ENCODE measurements around the gene MAPKAPK2.
"Not testable (repeated sequence)": the region's sequence is repeated elsewhere in the genome, so short reads cannot be mapped to it uniquely, and the experiment has no call there.

The MAPKAPK2 gene

GRCh38 chr1:206772243-206772937 is 87.7 kb downstream of the MAPKAPK2 start, which contains the start of gene IL10:
Gene IL10, minus strand, starts transcription at chr1:206772494. Its CDS starts 59 bp downstream, at chr1:206772435.
- Mint-ChIP-seq H3K27ac (peak within 1 kb of the TSS; percentile 11), H3K9me3 (no peaks in the 10 kb centered on the region), H3K4me3 (peak within 1 kb of the TSS; percentile 29), H3K4me1 (ENCODE audit: low read depth) (peaks cover 63% of the 10 kb centered on the region), H3K36me3 (ENCODE audit: low read depth) (no peaks in the 10 kb centered on the region), H3K27me3 (ENCODE audit: low read depth) (peaks cover 33% of the 10 kb centered on the region)
- DNase-seq (ENCODE audit: low spot score) = no peak

- Mint-ChIP-seq H3K27ac (peak overlapping the region; percentile 15), H3K4me1 (ENCODE audit: low read depth) (peaks cover 52% of the 10 kb centered on the region), H3K36me3 (ENCODE audit: low read depth) (no peaks in the 10 kb centered on the region), H3K27me3 (ENCODE audit: low read depth) (peaks cover 34% of the 10 kb centered on the region), H3K9me3 (no peaks in the 10 kb centered on the region), H3K4me3 (no peak overlapping the region)
- no peak for DNase-seq (ENCODE audit: low spot score)
Measured at GRCh38 chr1:206774093-206774492, 89.4 kb downstream of the MAPKAPK2 start.

- Mint-ChIP-seq H3K9me3 (no peaks in the 10 kb centered on the region), H3K27ac (no peak overlapping the region), H3K4me1 (ENCODE audit: low read depth) (peaks cover 31% of the 10 kb centered on the region), H3K4me3 (no peak overlapping the region), H3K36me3 (ENCODE audit: low read depth) (no peaks in the 10 kb centered on the region), H3K27me3 (ENCODE audit: low read depth) (peaks cover 29% of the 10 kb centered on the region)
- no peak for DNase-seq (ENCODE audit: low spot score)
Measured at GRCh38 chr1:206776229-206776628, 91.5 kb downstream of the MAPKAPK2 start.

GRCh38 chr1:206778031-206778430 is 93.3 kb downstream of the MAPKAPK2 start:
- no peaks in the 10 kb centered on the region for H3K9me3 Mint-ChIP-seq

GRCh38 chr1:206778911-206779310 is 94.2 kb downstream of the MAPKAPK2 start:
- peaks cover 32% of the 10 kb centered on the region for H3K4me1 Mint-ChIP-seq (ENCODE audit: low read depth)
- not testable (repeated sequence) for H3K9me3 Mint-ChIP-seq; H3K4me3 Mint-ChIP-seq; DNase-seq (ENCODE audit: low spot score); H3K36me3 Mint-ChIP-seq (ENCODE audit: low read depth); H3K27ac Mint-ChIP-seq
- peaks cover 12% of the 10 kb centered on the region for H3K27me3 Mint-ChIP-seq (ENCODE audit: low read depth)

More at GRCh38 chr1:206778031-206778430, 93.3 kb downstream of the MAPKAPK2 start:
- peaks cover 16% of the 10 kb centered on the region for H3K27me3 Mint-ChIP-seq (ENCODE audit: low read depth)
- H3K36me3 Mint-ChIP-seq (ENCODE audit: low read depth) = no peaks in the 10 kb centered on the region
- H3K4me1 Mint-ChIP-seq (ENCODE audit: low read depth) = peaks cover 30% of the 10 kb centered on the region
- H3K4me3 Mint-ChIP-seq = no peak overlapping the region
- DNase-seq (ENCODE audit: low spot score) = no peak
- no peak overlapping the region for H3K27ac Mint-ChIP-seq

GRCh38 chr1:206779638-206780037 is 94.9 kb downstream of the MAPKAPK2 start:
- Mint-ChIP-seq H3K27me3 (ENCODE audit: low read depth) (peaks cover 9% of the 10 kb centered on the region), H3K9me3 (no peaks in the 10 kb centered on the region), H3K4me3 (no peak overlapping the region), H3K27ac (no peak overlapping the region), H3K36me3 (ENCODE audit: low read depth) (peaks cover 2% of the 10 kb centered on the region), H3K4me1 (ENCODE audit: low read depth) (peaks cover 34% of the 10 kb centered on the region)
- no peak for DNase-seq (ENCODE audit: low spot score)

- Mint-ChIP-seq H3K27ac (no peak overlapping the region), H3K4me3 (no peak overlapping the region), H3K4me1 (ENCODE audit: low read depth) (peaks cover 54% of the 10 kb centered on the region), H3K27me3 (ENCODE audit: low read depth) (peaks cover 3% of the 10 kb centered on the region), H3K36me3 (ENCODE audit: low read depth) (peaks cover 2% of the 10 kb centered on the region), H3K9me3 (peaks cover 4% of the 10 kb centered on the region)
- no peak for DNase-seq (ENCODE audit: low spot score)
Measured at GRCh38 chr1:206782448-206782847, 97.7 kb downstream of the MAPKAPK2 start.

GRCh38 chr1:206783506-206783905 is 98.8 kb downstream of the MAPKAPK2 start:
- H3K27ac Mint-ChIP-seq = peak overlapping the region; percentile 68
- H3K4me3 Mint-ChIP-seq = peak overlapping the region; percentile 47
- peaks cover 2% of the 10 kb centered on the region for H3K36me3 Mint-ChIP-seq (ENCODE audit: low read depth)
- H3K4me1 Mint-ChIP-seq (ENCODE audit: low read depth) = peaks cover 61% of the 10 kb centered on the region
- peaks cover 4% of the 10 kb centered on the region for H3K9me3 Mint-ChIP-seq
- no peak for DNase-seq (ENCODE audit: low spot score)
- peaks cover 3% of the 10 kb centered on the region for H3K27me3 Mint-ChIP-seq (ENCODE audit: low read depth)

All from T-helper 2 cell treated with Interferon-gamma antibody and Interleukin-4, amounts not matched to agents 5 μg/mL and 100 μg/mL, for 36 hours (primary cell).